SU-DHL-6 (cell line): Measurements from ENCODE around the gene PTPRQ.
A peak's percentile ranks its signal among the peaks of the same experiment; 100 is the strongest.

ENCODE experiments used
- H2AFZ ChIP-seq: fragments of 200-600 bp; sonication (generic); 2 replicates; pipeline ENCODE4 v1.6.1; 2014; ENCODE audit warnings: low read depth, mild to moderate bottlenecking, moderate library complexity, mixed read lengths, antibody characterized with exemption, low read length; ENCODE audit not compliant: severe bottlenecking
- H3F3A ChIP-seq: fragments of 200-600 bp; shearing (Covaris generic); 2 replicates; pipeline ENCODE4 v1.6.0; 2016; ENCODE audit warnings: antibody characterized with exemption, mild to moderate bottlenecking; ENCODE audit not compliant: insufficient read depth
- H3K27ac ChIP-seq: fragments of 200-600 bp; sonication (generic); 2 replicates; pipeline ENCODE4 v1.5.1; 2016; ENCODE audit warnings: low read depth, mild to moderate bottlenecking, low read length, moderate library complexity, mixed read lengths
- H3K27me3 ChIP-seq: fragments of 200-600 bp; sonication (generic), shearing (Covaris generic); 2 replicates; pipeline ENCODE4 v1.6.0; 2014; ENCODE audit warnings: mild to moderate bottlenecking, low read length
- H3K36me3 ChIP-seq: fragments of 200-600 bp; sonication (generic); 2 replicates; pipeline ENCODE4 v1.6.1; 2014; ENCODE audit warnings: mild to moderate bottlenecking, low read length, mixed read lengths
- H3K4me2 ChIP-seq: fragments of 300-600, 200-600 bp; shearing (Covaris generic), sonication (generic); 2 replicates; pipeline ENCODE4 v1.6.0; 2014; ENCODE audit warnings: low read length, low read depth, mild to moderate bottlenecking; ENCODE audit not compliant: poor library complexity, severe bottlenecking
- H3K4me3 ChIP-seq: fragments of 200-600 bp; sonication (generic); 2 replicates; pipeline ENCODE4 v1.5.1; 2014; ENCODE audit warnings: antibody characterized with exemption, low read length, mild to moderate bottlenecking, mixed read lengths; ENCODE audit not compliant: insufficient read depth, poor library complexity, severe bottlenecking
- H3K79me2 ChIP-seq: fragments of 200-600 bp; sonication (generic); 2 replicates; pipeline ENCODE4 v1.6.1; 2014; ENCODE audit warnings: mild to moderate bottlenecking, low read length, moderate library complexity; ENCODE audit not compliant: insufficient read depth
- H3K9ac ChIP-seq: fragments of 200-600 bp; sonication (generic); 2 replicates; pipeline ENCODE4 v1.7.0; 2014; ENCODE audit warnings: mild to moderate bottlenecking, low read length
- H3K9me2 ChIP-seq: fragments of 200-600 bp; sonication (generic); replicated peaks from 2 replicates; pipeline ENCODE4 v1.6.1; 2014; ENCODE audit warnings: low read length; ENCODE audit not compliant: insufficient read depth
- H3K9me3 ChIP-seq: fragments of 200-600 bp; sonication (generic); 2 replicates; pipeline ENCODE4 v1.6.1; 2014; ENCODE audit warnings: low read length, mixed read lengths; ENCODE audit not compliant: insufficient read depth
- H4K20me1 ChIP-seq: fragments of 200-600 bp; sonication (generic); 2 replicates; pipeline ENCODE4 v1.6.1; 2014; ENCODE audit warnings: low read depth, mild to moderate bottlenecking, antibody characterized with exemption, low read length, moderate library complexity, mixed read lengths
- EZH2phosphoT487 ChIP-seq: fragments of 200-600 bp; sonication (generic), shearing (Covaris generic); conservative IDR thresholded peaks from 2 replicates; pipeline ENCODE4 v1.6.1; 2018; ENCODE audit warnings: mild to moderate bottlenecking, antibody characterized with exemption, low read length, moderate library complexity, mixed read lengths
- TF ChIP-seq, protein P1 (sequence below): fragments of 200-600 bp; sonication (generic); IDR thresholded peaks from one replicate; pipeline ENCODE4 v1.5.1; 2017; ENCODE audit warnings: antibody characterized with exemption, mild to moderate bottlenecking, low read length, moderate library complexity; ENCODE audit not compliant: insufficient read depth, poor library complexity, severe bottlenecking

The PTPRQ gene

GRCh38 chr12:80709811-80710726 is 266.0 kb downstream of the PTPRQ start:
- Histone ChIP-seq H3K9ac (no peak overlapping the region), H3K4me3 (no peak overlapping the region), H3K27me3 (no peaks in the 10 kb centered on the region), H3F3A (no peaks in the 10 kb centered on the region), H3K9me3 (no peaks in the 10 kb centered on the region), H3K79me2 (no peaks in the 10 kb centered on the region), H3K9me2 (no peaks in the 10 kb centered on the region), H2AFZ (no peak overlapping the region), H3K27ac (no peak overlapping the region), H4K20me1 (no peaks in the 10 kb centered on the region), H3K4me2 (no peak overlapping the region), H3K36me3 (no peaks in the 10 kb centered on the region)
- TF ChIP-seq EZH2phosphoT487: no peak
- TF ChIP-seq, protein P1, sequence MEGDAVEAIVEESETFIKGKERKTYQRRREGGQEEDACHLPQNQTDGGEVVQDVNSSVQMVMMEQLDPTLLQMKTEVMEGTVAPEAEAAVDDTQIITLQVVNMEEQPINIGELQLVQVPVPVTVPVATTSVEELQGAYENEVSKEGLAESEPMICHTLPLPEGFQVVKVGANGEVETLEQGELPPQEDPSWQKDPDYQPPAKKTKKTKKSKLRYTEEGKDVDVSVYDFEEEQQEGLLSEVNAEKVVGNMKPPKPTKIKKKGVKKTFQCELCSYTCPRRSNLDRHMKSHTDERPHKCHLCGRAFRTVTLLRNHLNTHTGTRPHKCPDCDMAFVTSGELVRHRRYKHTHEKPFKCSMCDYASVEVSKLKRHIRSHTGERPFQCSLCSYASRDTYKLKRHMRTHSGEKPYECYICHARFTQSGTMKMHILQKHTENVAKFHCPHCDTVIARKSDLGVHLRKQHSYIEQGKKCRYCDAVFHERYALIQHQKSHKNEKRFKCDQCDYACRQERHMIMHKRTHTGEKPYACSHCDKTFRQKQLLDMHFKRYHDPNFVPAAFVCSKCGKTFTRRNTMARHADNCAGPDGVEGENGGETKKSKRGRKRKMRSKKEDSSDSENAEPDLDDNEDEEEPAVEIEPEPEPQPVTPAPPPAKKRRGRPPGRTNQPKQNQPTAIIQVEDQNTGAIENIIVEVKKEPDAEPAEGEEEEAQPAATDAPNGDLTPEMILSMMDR: peak; percentile 25

DNA sequence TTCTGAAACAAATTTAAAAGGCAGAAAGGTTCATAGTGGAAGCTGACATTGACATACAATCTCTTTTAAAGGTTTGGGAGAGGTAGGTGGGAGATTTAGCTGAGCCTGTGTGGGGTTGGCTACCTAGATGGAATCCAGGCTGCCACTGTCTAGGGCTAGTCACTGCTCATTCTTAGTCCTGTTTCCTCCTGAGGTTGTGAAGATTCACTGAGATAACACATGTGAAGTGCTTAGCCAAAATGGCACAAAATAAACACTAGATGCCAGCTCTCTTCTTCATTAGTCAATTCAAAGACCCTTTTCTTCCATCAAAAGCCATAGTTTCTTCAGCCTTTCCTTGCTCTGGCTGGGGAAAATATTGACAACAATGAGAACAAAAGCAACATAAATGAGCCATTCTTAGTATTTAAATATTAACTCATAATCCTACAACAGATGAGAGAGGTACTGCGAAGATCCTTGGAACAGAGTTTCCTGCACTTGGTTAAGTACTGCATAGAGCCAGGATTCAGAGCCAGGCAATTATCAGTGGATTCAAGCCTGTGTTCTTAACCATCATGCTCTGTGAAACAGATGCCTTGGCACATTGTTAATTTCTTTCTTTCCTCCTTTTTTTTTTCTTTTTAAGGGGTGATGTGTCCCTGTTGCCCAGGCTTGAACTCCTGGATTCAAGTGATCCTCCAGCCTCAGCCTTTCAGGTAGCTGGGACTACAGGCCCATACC is 266.9 kb downstream of the PTPRQ start:
- Histone ChIP-seq H3K27ac (no peak overlapping the region), H3K9me2 (no peaks in the 10 kb centered on the region), H2AFZ (no peak overlapping the region), H3K4me2 (no peak overlapping the region), H3F3A (no peaks in the 10 kb centered on the region), H3K4me3 (no peak overlapping the region), H3K79me2 (no peaks in the 10 kb centered on the region), H4K20me1 (no peaks in the 10 kb centered on the region), H3K9me3 (no peaks in the 10 kb centered on the region), H3K9ac (no peak overlapping the region), H3K27me3 (no peaks in the 10 kb centered on the region), H3K36me3 (no peaks in the 10 kb centered on the region)
- no peak for TF ChIP-seq EZH2phosphoT487
- TF ChIP-seq, protein P1: no peak

GRCh38 chr12:80711866-80712265 is 267.8 kb downstream of the PTPRQ start:
- Histone ChIP-seq H3K9me3 (no peaks in the 10 kb centered on the region), H2AFZ (no peak overlapping the region), H3K9ac (no peak overlapping the region), H3F3A (no peaks in the 10 kb centered on the region), H3K79me2 (no peaks in the 10 kb centered on the region), H3K9me2 (no peaks in the 10 kb centered on the region), H3K4me2 (no peak overlapping the region), H4K20me1 (no peaks in the 10 kb centered on the region), H3K27me3 (no peaks in the 10 kb centered on the region), H3K36me3 (no peaks in the 10 kb centered on the region), H3K27ac (no peak overlapping the region), H3K4me3 (no peak overlapping the region)
- TF ChIP-seq EZH2phosphoT487: no peak
- TF ChIP-seq, protein P1: no peak
